Endodermal cell (in vitro differentiated cells): ENCODE data around the gene CCDC66. TPM values are rescaled to one million over a fixed set of nuclear protein-coding genes. Genes with fewer than 3 reads are reported as not detected.

Source experiments
- DNase-seq: peaks from one replicate; pipeline ENCODE4 v3.0.0-alpha.2; 2017
- H3K27ac ChIP-seq: 2 replicates; pipeline ENCODE4 v1.5.1; 2013; ENCODE audit warnings: mild to moderate bottlenecking, low read depth, low read length, moderate library complexity
- H3K27me3 ChIP-seq: 2 replicates; pipeline ENCODE4 v1.6.1; 2013; ENCODE audit warnings: mild to moderate bottlenecking, low read length, moderate library complexity; ENCODE audit not compliant: insufficient read depth, control insufficient read depth, poor library complexity, severe bottlenecking
- H3K36me3 ChIP-seq: 2 replicates; pipeline ENCODE4 v1.7.0; 2013; ENCODE audit warnings: mild to moderate bottlenecking, low read length, moderate library complexity; ENCODE audit not compliant: control insufficient read depth, insufficient read depth
- H3K4me1 ChIP-seq: one replicate; pipeline ENCODE4 v1.7.0; 2013; ENCODE audit warnings: low read length; ENCODE audit not compliant: control insufficient read depth, insufficient read depth
- H3K4me3 ChIP-seq: 2 replicates; pipeline ENCODE4 v1.5.1; 2013; ENCODE audit warnings: mild to moderate bottlenecking, low read length, moderate library complexity
- H3K9ac ChIP-seq: 2 replicates; pipeline ENCODE4 v1.6.1; 2013; ENCODE audit warnings: mild to moderate bottlenecking, low read length, moderate library complexity; ENCODE audit not compliant: poor library complexity, severe bottlenecking; ENCODE audit errors: extremely low read depth
- H3K9me3 ChIP-seq: 2 replicates; pipeline ENCODE4 v1.6.1; 2013; ENCODE audit warnings: mild to moderate bottlenecking, low read length, moderate library complexity; ENCODE audit not compliant: control insufficient read depth
- H3K27ac Mint-ChIP-seq: 2 replicates; pipeline ENCODE4 v1.8.0; 2020; ENCODE audit warnings: mixed read lengths
- H3K27me3 Mint-ChIP-seq: 2 replicates; pipeline ENCODE4 v1.8.0; 2021; ENCODE audit warnings: mild to moderate bottlenecking, mixed read lengths; ENCODE audit not compliant: insufficient read depth
- H3K36me3 Mint-ChIP-seq: 2 replicates; pipeline ENCODE4 v1.8.0; 2020; ENCODE audit warnings: low read depth, mixed read lengths
- H3K4me1 Mint-ChIP-seq: 2 replicates; pipeline ENCODE4 v1.8.0; 2020; ENCODE audit warnings: mixed read lengths
- H3K4me3 Mint-ChIP-seq: 2 replicates; pipeline ENCODE4 v1.8.0; 2020; ENCODE audit warnings: mild to moderate bottlenecking, moderate library complexity, mixed read lengths
- H3K9me3 Mint-ChIP-seq: 2 replicates; pipeline ENCODE4 v1.8.0; 2020; ENCODE audit warnings: mild to moderate bottlenecking, mixed read lengths
- CTCF ChIP-seq: fragments of 200-600 bp; sonication (generic); conservative IDR thresholded peaks from 2 replicates; pipeline ENCODE4 v1.5.0; 2021; ENCODE audit warnings: antibody characterized with exemption, mild to moderate bottlenecking
- WGBS, 2 experiments: methylation state at CpG; one replicate each; pipeline versions ENCODE4 v1.1.5 to v1.1.7; 2013; ENCODE audit warnings: missing lambda C conversion rate in 2 of 2, mixed read lengths in 1 of 2; ENCODE audit not compliant: insufficient coverage in 1 of 2, insufficient read length in 1 of 2; 5-methylcytosine and 5-hydroxymethylcytosine counted together
- total RNA-seq, 2 donors: library from RNA; stranded (reverse); fragmentation: NEBNext Ultra II Directional in 1 of 2; extraction: Animal tissue kit (Norgen Biotek cat#: 25700) in 1 of 2; gene quantifications; 2 replicates in 1 of 2; 3 replicates in 1 of 2; pipeline ENCODE4 v1.2.1, GENCODE V29; 2021

The CCDC66 gene
- total RNA-seq, 2 donors from 2014 or later, result 32.1 to 36.4 TPM

GRCh38 chr3:56633602-56634535 lies 76.9 kb downstream of the CCDC66 start:
- peaks cover 58% of the 10 kb centered on the region for H3K36me3 Mint-ChIP-seq

GRCh38 chr3:56645407-56645806 lies 88.4 kb downstream of the CCDC66 start:
- peaks cover 69% of the 10 kb centered on the region for H3K36me3 Mint-ChIP-seq
- H3K9ac ChIP-seq, result no peak overlapping the region
- no peaks in the 10 kb centered on the region for H3K9me3 ChIP-seq
- no peaks in the 10 kb centered on the region for H3K4me1 ChIP-seq
- no peak overlapping the region for H3K27ac ChIP-seq
- no peaks in the 10 kb centered on the region for H3K9me3 Mint-ChIP-seq
- H3K27me3 Mint-ChIP-seq, result no peaks in the 10 kb centered on the region
- no peaks in the 10 kb centered on the region for H3K4me1 Mint-ChIP-seq
- DNase-seq, result no peak
- no peak overlapping the region for H3K4me3 ChIP-seq
- no peak overlapping the region for H3K4me3 Mint-ChIP-seq
- no peaks in the 10 kb centered on the region for H3K27me3 ChIP-seq
- no peak overlapping the region for H3K27ac Mint-ChIP-seq
- H3K36me3 ChIP-seq, result peaks cover 94% of the 10 kb centered on the region
- 86% methylated on average over 1 of the region's 2 CpGs; no CpG with 5 or more reads in 1 of the 2 experiments for WGBS, 2 experiments
- no peak for TF ChIP-seq CTCF

More at GRCh38 chr3:56633602-56634535, 76.9 kb downstream of the CCDC66 start:
- no peak overlapping the region for H3K4me3 ChIP-seq
- no peak overlapping the region for H3K9ac ChIP-seq
- WGBS, 2 experiments, result 96 to 100% methylated on average over 3 to 9 of the region's 9 CpGs
- no peak overlapping the region for H3K4me3 Mint-ChIP-seq
- H3K27me3 ChIP-seq, result no peaks in the 10 kb centered on the region
- no peak for DNase-seq
- no peaks in the 10 kb centered on the region for H3K4me1 ChIP-seq
- TF ChIP-seq CTCF, result no peak
- no peaks in the 10 kb centered on the region for H3K27me3 Mint-ChIP-seq
- no peak overlapping the region for H3K27ac ChIP-seq
- H3K4me1 Mint-ChIP-seq, result peaks cover 13% of the 10 kb centered on the region
- no peaks in the 10 kb centered on the region for H3K9me3 ChIP-seq
- H3K27ac Mint-ChIP-seq, result no peak overlapping the region
- peaks cover 79% of the 10 kb centered on the region for H3K36me3 ChIP-seq
- H3K9me3 Mint-ChIP-seq, result no peaks in the 10 kb centered on the region

- Histone ChIP-seq H3K4me1 (no peaks in the 10 kb centered on the region), H3K4me3 (no peak overlapping the region), H3K9ac (no peak overlapping the region), H3K36me3 (peaks cover 94% of the 10 kb centered on the region), H3K9me3 (no peaks in the 10 kb centered on the region), H3K27ac (no peak overlapping the region), H3K27me3 (no peaks in the 10 kb centered on the region)
- no peaks in the 10 kb centered on the region for H3K9me3 Mint-ChIP-seq
- WGBS, 2 experiments, result 92 to 100% methylated on average over 1 of the region's 1 CpG
- H3K27ac Mint-ChIP-seq, result peak overlapping the region; percentile 48
- H3K4me1 Mint-ChIP-seq, result peaks cover 2% of the 10 kb centered on the region
- no peaks in the 10 kb centered on the region for H3K27me3 Mint-ChIP-seq
- no peak for TF ChIP-seq CTCF
- H3K36me3 Mint-ChIP-seq, result peaks cover 77% of the 10 kb centered on the region
- DNase-seq, result no peak
- no peak overlapping the region for H3K4me3 Mint-ChIP-seq
Measured at GRCh38 chr3:56654460-56654859, 97.5 kb downstream of the CCDC66 start.
